ENCODE measurements around the gene WFDC2. TPM values are rescaled to one million over a fixed set of nuclear protein-coding genes. Genes with fewer than 3 reads are reported as not detected.

The WFDC2 gene
- total RNA-seq, 1 experiment from 2014 or later, result not detected

- Histone ChIP-seq H3K4me3 (ENCODE audit: low read length) (no peak overlapping the region), H3K4me1 (ENCODE audit: insufficient read depth, low read length) (no peaks in the 10 kb centered on the region), H3F3A (ENCODE audit: low read length, unreplicated experiment) (no peaks in the 10 kb centered on the region), H3K4me2 (ENCODE audit: low read length) (no peak overlapping the region), H3K9me3 (ENCODE audit: low read length) (no peaks in the 10 kb centered on the region), H3K9ac (ENCODE audit: low read length) (no peak overlapping the region), H3K27me3 (ENCODE audit: low read length) (no peaks in the 10 kb centered on the region), H4K20me1 (ENCODE audit: low read length) (no peaks in the 10 kb centered on the region), H2AFZ (ENCODE audit: low read length) (no peak overlapping the region), H3K36me3 (ENCODE audit: low read depth, low read length) (peaks cover 26% of the 10 kb centered on the region), H3K9me2 (replicated peaks; ENCODE audit: low read length) (no peaks in the 10 kb centered on the region), H3K27ac (ENCODE audit: low read length) (no peak overlapping the region), H3K79me2 (ENCODE audit: low read length) (no peaks in the 10 kb centered on the region)
- intact Hi-C loops (cut with micrococcal nuclease), result no loop called here
- no peak for ATAC-seq
- CTCF ChIA-PET, result no interaction called here
- no peak for DNase-seq
- TF ChIP-seq EZH2 (IDR thresholded peaks at IDR 0.05; ENCODE audit: low read length, unreplicated experiment), result no peak
- no peak for TF ChIP-seq CTCF (conservative IDR thresholded peaks at IDR 0.05; ENCODE audit: low read depth, low read length)
- TF ChIP-seq EZH2phosphoT487 (IDR thresholded peaks at IDR 0.05; ENCODE audit: borderline replicate concordance, low read length), result no peak
- BruUV-seq (replicated peaks), result TSS peak; percentile 6
- POLR2A ChIA-PET (ENCODE audit: unreplicated experiment), result no interaction called here
These were observed 42.1 kb upstream of the WFDC2 start for GRCh38 chr20:45427236-45428149.

- Histone ChIP-seq H4K20me1 (ENCODE audit: low read length) (no peaks in the 10 kb centered on the region), H3K79me2 (ENCODE audit: low read length) (no peaks in the 10 kb centered on the region), H3K27ac (ENCODE audit: low read length) (no peak overlapping the region), H3K4me2 (ENCODE audit: low read length) (no peak overlapping the region), H3K4me3 (ENCODE audit: low read length) (no peak overlapping the region), H3K9ac (ENCODE audit: low read length) (no peak overlapping the region), H3K36me3 (ENCODE audit: low read depth, low read length) (peaks cover 10% of the 10 kb centered on the region), H3K4me1 (ENCODE audit: insufficient read depth, low read length) (no peaks in the 10 kb centered on the region), H3K27me3 (ENCODE audit: low read length) (no peaks in the 10 kb centered on the region), H2AFZ (ENCODE audit: low read length) (no peak overlapping the region), H3K9me3 (ENCODE audit: low read length) (no peaks in the 10 kb centered on the region), H3F3A (ENCODE audit: low read length, unreplicated experiment) (no peaks in the 10 kb centered on the region), H3K9me2 (replicated peaks; ENCODE audit: low read length) (no peaks in the 10 kb centered on the region)
- ChIA-PET POLR2A (ENCODE audit: unreplicated experiment) (no interaction called here), CTCF (no interaction called here)
- TF ChIP-seq EZH2 (IDR thresholded peaks at IDR 0.05; ENCODE audit: low read length, unreplicated experiment) (no peak), CTCF (conservative IDR thresholded peaks at IDR 0.05; ENCODE audit: low read depth, low read length) (no peak), EZH2phosphoT487 (IDR thresholded peaks at IDR 0.05; ENCODE audit: borderline replicate concordance, low read length) (no peak)
- intact Hi-C loops (cut with micrococcal nuclease), result no loop called here
- DNase-seq (no peak), ATAC-seq (no peak)
- BruUV-seq (replicated peaks), result no TSS peak
These were observed 39.9 kb upstream of the WFDC2 start for GRCh38 chr20:45429618-45430017.

- no peaks in the 10 kb centered on the region for H4K20me1 ChIP-seq (ENCODE audit: low read length)
- DNase-seq (no peak), ATAC-seq (no peak)
- no peak overlapping the region for H3K4me3 ChIP-seq (ENCODE audit: low read length)
- TF ChIP-seq CTCF (conservative IDR thresholded peaks at IDR 0.05; ENCODE audit: low read depth, low read length) (no peak), EZH2 (IDR thresholded peaks at IDR 0.05; ENCODE audit: low read length, unreplicated experiment) (no peak), EZH2phosphoT487 (IDR thresholded peaks at IDR 0.05; ENCODE audit: borderline replicate concordance, low read length) (no peak)
- H3K36me3 ChIP-seq (ENCODE audit: low read depth, low read length), result no peaks in the 10 kb centered on the region
- no peaks in the 10 kb centered on the region for H3K9me2 ChIP-seq (replicated peaks; ENCODE audit: low read length)
- H3K9me3 ChIP-seq (ENCODE audit: low read length), result no peaks in the 10 kb centered on the region
- peaks cover 5% of the 10 kb centered on the region; the same call in 1 of the 2 replicates for H3K4me1 ChIP-seq (ENCODE audit: insufficient read depth, low read length)
- no peak overlapping the region for H3K27ac ChIP-seq (ENCODE audit: low read length)
- H3K79me2 ChIP-seq (ENCODE audit: low read length), result no peaks in the 10 kb centered on the region
- POLR2A ChIA-PET (ENCODE audit: unreplicated experiment), result no interaction called here
- no peak overlapping the region for H3K9ac ChIP-seq (ENCODE audit: low read length)
- no peak overlapping the region for H2AFZ ChIP-seq (ENCODE audit: low read length)
- no TSS peak for BruUV-seq (replicated peaks)
- intact Hi-C loops (cut with micrococcal nuclease), result no loop called here
- no peaks in the 10 kb centered on the region for H3F3A ChIP-seq (ENCODE audit: low read length, unreplicated experiment)
- CTCF ChIA-PET, result interaction anchor here (0.6 to 1.1 kb wide), 2 partner anchors 339 to 959 kb away, joined by 3 to 4 read pairs; no protein-coding TSS in a partner anchor
- no peak overlapping the region for H3K4me2 ChIP-seq (ENCODE audit: low read length)
- H3K27me3 ChIP-seq (ENCODE audit: low read length), result no peaks in the 10 kb centered on the region
These were observed 37.3 kb upstream of the WFDC2 start for GRCh38 chr20:45432294-45432693.
